Glutamatergic neuron (in vitro differentiated cells): Measurements from ENCODE around the gene KCNB1. TPM values are rescaled to one million over a fixed set of nuclear protein-coding genes. Genes with fewer than 3 reads are reported as not detected.

Experiments used
- DNase-seq: peaks from one replicate; pipeline ENCODE4 v3.0.0; 2022
- H3K27ac Mint-ChIP-seq: one replicate; pipeline ENCODE4 v1.8.0; 2020; ENCODE audit warnings: mild to moderate bottlenecking, mixed read lengths, inconsistent platforms; ENCODE audit not compliant: unreplicated experiment
- H3K27me3 Mint-ChIP-seq: one replicate; pipeline ENCODE4 v1.8.0; 2020; ENCODE audit warnings: mild to moderate bottlenecking, moderate library complexity, mixed read lengths, inconsistent platforms; ENCODE audit not compliant: unreplicated experiment
- H3K36me3 Mint-ChIP-seq: one replicate; pipeline ENCODE4 v1.8.0; 2020; ENCODE audit warnings: mild to moderate bottlenecking, mixed read lengths, inconsistent platforms; ENCODE audit not compliant: unreplicated experiment
- H3K4me1 Mint-ChIP-seq: one replicate; pipeline ENCODE4 v1.8.0; 2020; ENCODE audit warnings: mild to moderate bottlenecking, low read depth, mixed read lengths, inconsistent platforms; ENCODE audit not compliant: unreplicated experiment
- H3K4me3 Mint-ChIP-seq: one replicate; pipeline ENCODE4 v1.8.0; 2020; ENCODE audit warnings: mild to moderate bottlenecking, mixed read lengths, inconsistent platforms; ENCODE audit not compliant: unreplicated experiment
- H3K9me3 Mint-ChIP-seq: one replicate; pipeline ENCODE4 v1.8.0; 2020; ENCODE audit warnings: mild to moderate bottlenecking, moderate library complexity, mixed read lengths, inconsistent platforms; ENCODE audit not compliant: unreplicated experiment
- CTCF ChIP-seq: fragments of 200-600 bp; sonication (generic); IDR thresholded peaks from one replicate; pipeline ENCODE4 v1.5.0; 2021; ENCODE audit not compliant: partially characterized antibody, unreplicated experiment
- total RNA-seq: library from RNA; stranded (reverse); fragmentation: NEBNext Ultra II Directional; extraction: Animal tissue kit (Norgen Biotek cat#: 25700); gene quantifications from one replicate; pipeline ENCODE4 v1.2.1, GENCODE V29; 2021; ENCODE audit not compliant: unreplicated experiment

KCNB1 gene
- total RNA-seq, 1 donor from 2014 or later: 3.1 TPM

- Mint-ChIP-seq H3K27me3 (peaks cover 5% of the 10 kb centered on the region), H3K4me1 (peaks cover 5% of the 10 kb centered on the region), H3K4me3 (no peak overlapping the region), H3K9me3 (no peaks in the 10 kb centered on the region), H3K27ac (no peak overlapping the region), H3K36me3 (no peaks in the 10 kb centered on the region)
- TF ChIP-seq CTCF: no peak
- no peak for DNase-seq
These were observed 130.7 kb downstream of the KCNB1 start for GRCh38 chr20:49351775-49352174.

- no peak overlapping the region for H3K4me3 Mint-ChIP-seq
- H3K27me3 Mint-ChIP-seq: peaks cover 5% of the 10 kb centered on the region
- H3K36me3 Mint-ChIP-seq: no peaks in the 10 kb centered on the region
- no peak overlapping the region for H3K27ac Mint-ChIP-seq
- TF ChIP-seq CTCF: no peak
- H3K4me1 Mint-ChIP-seq: peaks cover 5% of the 10 kb centered on the region
- no peak for DNase-seq
- H3K9me3 Mint-ChIP-seq: no peaks in the 10 kb centered on the region
These were observed 132.7 kb downstream of the KCNB1 start for GRCh38 chr20:49349694-49350252.

GRCh38 chr20:49349078-49349477 is 133.4 kb downstream of the KCNB1 start:
- Mint-ChIP-seq H3K4me1 (peaks cover 5% of the 10 kb centered on the region), H3K27ac (no peak overlapping the region), H3K9me3 (no peaks in the 10 kb centered on the region), H3K36me3 (no peaks in the 10 kb centered on the region), H3K27me3 (peaks cover 5% of the 10 kb centered on the region), H3K4me3 (no peak overlapping the region)
- no peak for DNase-seq
- TF ChIP-seq CTCF: no peak

GRCh38 chr20:49348563-49348962 is 133.9 kb downstream of the KCNB1 start:
- Mint-ChIP-seq H3K27ac (no peak overlapping the region), H3K27me3 (peaks cover 5% of the 10 kb centered on the region), H3K9me3 (no peaks in the 10 kb centered on the region), H3K36me3 (no peaks in the 10 kb centered on the region), H3K4me3 (no peak overlapping the region), H3K4me1 (peaks cover 5% of the 10 kb centered on the region)
- TF ChIP-seq CTCF: no peak
- no peak for DNase-seq

GRCh38 chr20:49347156-49347555 is 135.3 kb downstream of the KCNB1 start:
- Mint-ChIP-seq H3K9me3 (no peaks in the 10 kb centered on the region), H3K4me3 (no peak overlapping the region)

More at GRCh38 chr20:49347156-49347555, 135.3 kb downstream of the KCNB1 start:
- no peaks in the 10 kb centered on the region for H3K36me3 Mint-ChIP-seq
- no peak for TF ChIP-seq CTCF
- H3K27ac Mint-ChIP-seq: no peak overlapping the region
- H3K27me3 Mint-ChIP-seq: peaks cover 5% of the 10 kb centered on the region
- H3K4me1 Mint-ChIP-seq: peaks cover 5% of the 10 kb centered on the region
- no peak for DNase-seq
